Measurements from ENCODE around the gene LYG2.

DNA sequence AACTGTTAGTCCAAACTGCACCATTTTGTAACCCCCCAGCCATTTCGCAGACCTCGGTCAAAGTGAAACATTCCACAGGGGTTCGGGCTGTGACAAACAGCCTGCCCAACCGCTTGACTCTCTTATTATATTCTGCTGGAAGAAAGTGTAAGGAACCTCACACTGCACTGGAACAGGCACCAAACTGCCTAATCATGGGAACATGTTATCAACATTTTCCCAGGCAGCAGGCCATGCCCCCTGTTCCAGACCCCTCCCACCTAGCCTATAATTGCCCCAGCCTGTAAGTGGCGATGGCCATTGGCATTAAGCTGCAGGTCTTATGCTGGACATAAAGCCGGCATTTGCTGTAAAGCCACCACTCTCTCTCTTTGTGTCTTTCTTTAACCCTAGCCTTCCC lies 16.9 kb downstream of the LYG2 start:
- TF ChIP-seq, protein P1, sequence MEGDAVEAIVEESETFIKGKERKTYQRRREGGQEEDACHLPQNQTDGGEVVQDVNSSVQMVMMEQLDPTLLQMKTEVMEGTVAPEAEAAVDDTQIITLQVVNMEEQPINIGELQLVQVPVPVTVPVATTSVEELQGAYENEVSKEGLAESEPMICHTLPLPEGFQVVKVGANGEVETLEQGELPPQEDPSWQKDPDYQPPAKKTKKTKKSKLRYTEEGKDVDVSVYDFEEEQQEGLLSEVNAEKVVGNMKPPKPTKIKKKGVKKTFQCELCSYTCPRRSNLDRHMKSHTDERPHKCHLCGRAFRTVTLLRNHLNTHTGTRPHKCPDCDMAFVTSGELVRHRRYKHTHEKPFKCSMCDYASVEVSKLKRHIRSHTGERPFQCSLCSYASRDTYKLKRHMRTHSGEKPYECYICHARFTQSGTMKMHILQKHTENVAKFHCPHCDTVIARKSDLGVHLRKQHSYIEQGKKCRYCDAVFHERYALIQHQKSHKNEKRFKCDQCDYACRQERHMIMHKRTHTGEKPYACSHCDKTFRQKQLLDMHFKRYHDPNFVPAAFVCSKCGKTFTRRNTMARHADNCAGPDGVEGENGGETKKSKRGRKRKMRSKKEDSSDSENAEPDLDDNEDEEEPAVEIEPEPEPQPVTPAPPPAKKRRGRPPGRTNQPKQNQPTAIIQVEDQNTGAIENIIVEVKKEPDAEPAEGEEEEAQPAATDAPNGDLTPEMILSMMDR (IDR thresholded peaks at IDR 0.05; ENCODE audit: poor library complexity, severe bottlenecking), result no peak
- TF ChIP-seq MXI1 (conservative IDR thresholded peaks at IDR 0.05; ENCODE audit: poor library complexity, severe bottlenecking) (no peak), TAF1 (IDR thresholded peaks at IDR 0.05; ENCODE audit: low read depth) (no peak), RAD21 (conservative IDR thresholded peaks at IDR 0.05) (no peak), EZH2 (IDR thresholded peaks at IDR 0.05; ENCODE audit: borderline replicate concordance, insufficient read depth, low read length, poor library complexity, severe bottlenecking) (no peak), EP300 (conservative IDR thresholded peaks at IDR 0.05; ENCODE audit: poor library complexity, severe bottlenecking) (no peak), POLR2AphosphoS5 (IDR thresholded peaks at IDR 0.05) (no peak), SMC3 (conservative IDR thresholded peaks at IDR 0.05; ENCODE audit: poor library complexity) (no peak)
- TF ChIP-seq, protein P2, sequence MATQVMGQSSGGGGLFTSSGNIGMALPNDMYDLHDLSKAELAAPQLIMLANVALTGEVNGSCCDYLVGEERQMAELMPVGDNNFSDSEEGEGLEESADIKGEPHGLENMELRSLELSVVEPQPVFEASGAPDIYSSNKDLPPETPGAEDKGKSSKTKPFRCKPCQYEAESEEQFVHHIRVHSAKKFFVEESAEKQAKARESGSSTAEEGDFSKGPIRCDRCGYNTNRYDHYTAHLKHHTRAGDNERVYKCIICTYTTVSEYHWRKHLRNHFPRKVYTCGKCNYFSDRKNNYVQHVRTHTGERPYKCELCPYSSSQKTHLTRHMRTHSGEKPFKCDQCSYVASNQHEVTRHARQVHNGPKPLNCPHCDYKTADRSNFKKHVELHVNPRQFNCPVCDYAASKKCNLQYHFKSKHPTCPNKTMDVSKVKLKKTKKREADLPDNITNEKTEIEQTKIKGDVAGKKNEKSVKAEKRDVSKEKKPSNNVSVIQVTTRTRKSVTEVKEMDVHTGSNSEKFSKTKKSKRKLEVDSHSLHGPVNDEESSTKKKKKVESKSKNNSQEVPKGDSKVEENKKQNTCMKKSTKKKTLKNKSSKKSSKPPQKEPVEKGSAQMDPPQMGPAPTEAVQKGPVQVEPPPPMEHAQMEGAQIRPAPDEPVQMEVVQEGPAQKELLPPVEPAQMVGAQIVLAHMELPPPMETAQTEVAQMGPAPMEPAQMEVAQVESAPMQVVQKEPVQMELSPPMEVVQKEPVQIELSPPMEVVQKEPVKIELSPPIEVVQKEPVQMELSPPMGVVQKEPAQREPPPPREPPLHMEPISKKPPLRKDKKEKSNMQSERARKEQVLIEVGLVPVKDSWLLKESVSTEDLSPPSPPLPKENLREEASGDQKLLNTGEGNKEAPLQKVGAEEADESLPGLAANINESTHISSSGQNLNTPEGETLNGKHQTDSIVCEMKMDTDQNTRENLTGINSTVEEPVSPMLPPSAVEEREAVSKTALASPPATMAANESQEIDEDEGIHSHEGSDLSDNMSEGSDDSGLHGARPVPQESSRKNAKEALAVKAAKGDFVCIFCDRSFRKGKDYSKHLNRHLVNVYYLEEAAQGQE (IDR thresholded peaks at IDR 0.05; ENCODE audit: borderline replicate concordance), result no peak
